GM10248 (cell line): ENCODE data around the gene PPHLN1.
A peak's percentile ranks its signal among the peaks of the same experiment; 100 is the strongest.
"Not testable (repeated sequence)": the region's sequence is repeated elsewhere in the genome, so short reads cannot be mapped to it uniquely, and the experiment has no call there.

Experiments used
- CTCF ChIA-PET: fragments of 300-600 bp; sonication (Branson Sonifier 250); formaldehyde crosslinking; extraction: SDS; loops from one replicate; lab custom pipeline; 2021; ENCODE audit warnings: antibody characterized with exemption; lab: Yijun Ruan, JAX
- POLR2A ChIA-PET: fragments of 350-650 bp; sonication (Branson Sonifier 250); formaldehyde crosslinking; extraction: SDS; loops from one replicate; lab custom pipeline; 2020; ENCODE audit warnings: antibody characterized with exemption; lab: Yijun Ruan, JAX
- DNase-seq: peaks from one replicate; pipeline ENCODE4 v3.0.0; 2012; ENCODE audit errors: extremely low spot score
- CTCF ChIP-seq: IDR thresholded peaks from 2 replicates; pipeline ENCODE4 v1.5.1; 2012; ENCODE audit warnings: mild to moderate bottlenecking, low read depth; ENCODE audit errors: extremely low read depth, missing control alignments, control extremely low read depth

PPHLN1 gene

GRCh38 chr12:42325326-42325652, 678 bp upstream of the PPHLN1 start:
- ChIA-PET CTCF (no interaction called here), POLR2A (no interaction called here)

GRCh38 chr12:42326541-42327226, 717 bp downstream of the PPHLN1 start:
- ChIA-PET CTCF (interaction anchor here (1.6 kb wide), 1 partner anchor 46 kb away, joined by 6 read pairs; no protein-coding TSS in a partner anchor), POLR2A (no interaction called here)
- TF ChIP-seq CTCF, result no peak
- peak; percentile 23 for DNase-seq

More at GRCh38 chr12:42325326-42325652, 678 bp upstream of the PPHLN1 start:
- DNase-seq, result no peak
- no peak for TF ChIP-seq CTCF

- no peak for TF ChIP-seq CTCF
- POLR2A ChIA-PET, result no interaction called here
- CTCF ChIA-PET, result interaction anchor here (0.7 to 1.6 kb wide), 2 partner anchors 45 to 195 kb away, joined by 3 to 6 read pairs; no protein-coding TSS in a partner anchor
- DNase-seq, result no peak
Measured at GRCh38 chr12:42327227-42327590, 1.2 kb downstream of the PPHLN1 start.

- DNase-seq, POLR2A ChIA-PET: not testable (repeated sequence)
- CTCF ChIA-PET, result interaction anchor here (2.7 kb wide), 1 partner anchor 42 kb away, joined by 10 read pairs; no protein-coding TSS in a partner anchor
Measured at GRCh38 chr12:42330097-42330496, 4.1 kb downstream of the PPHLN1 start.

- TF ChIP-seq CTCF, result peak; percentile 61
- ChIA-PET CTCF (interaction anchor here (0.7 to 2.7 kb wide), 24 partner anchors 8 to 308 kb away, joined by 3 to 11 read pairs (median 4); no protein-coding TSS in a partner anchor), POLR2A (no interaction called here)
- DNase-seq, result peak; percentile 61
Measured at GRCh38 chr12:42332301-42333285, 6.6 kb downstream of the PPHLN1 start.

GRCh38 chr12:42336286-42336685, 10.3 kb downstream of the PPHLN1 start:
- DNase-seq, result no peak
- CTCF ChIA-PET, result no interaction called here

More at GRCh38 chr12:42336286-42336685, 10.3 kb downstream of the PPHLN1 start:
- no peak for TF ChIP-seq CTCF
- POLR2A ChIA-PET, result no interaction called here
